NOMO-1 treated with dmso at 0.1 percent for 144 hours (cell line): ENCODE results near the gene KIAA1191.
"Not testable (repeated sequence)": the region's sequence is repeated elsewhere in the genome, so short reads cannot be mapped to it uniquely, and the experiment has no call there.

Experiments used
- DNase-seq: peaks from one replicate; lab custom pipeline; 2025; ENCODE audit not compliant: unreplicated experiment; lab: John Stamatoyannopoulos, UW

Gene KIAA1191, protein sequence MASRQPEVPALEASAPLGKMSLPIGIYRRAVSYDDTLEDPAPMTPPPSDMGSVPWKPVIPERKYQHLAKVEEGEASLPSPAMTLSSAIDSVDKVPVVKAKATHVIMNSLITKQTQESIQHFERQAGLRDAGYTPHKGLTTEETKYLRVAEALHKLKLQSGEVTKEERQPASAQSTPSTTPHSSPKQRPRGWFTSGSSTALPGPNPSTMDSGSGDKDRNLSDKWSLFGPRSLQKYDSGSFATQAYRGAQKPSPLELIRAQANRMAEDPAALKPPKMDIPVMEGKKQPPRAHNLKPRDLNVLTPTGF

DNA sequence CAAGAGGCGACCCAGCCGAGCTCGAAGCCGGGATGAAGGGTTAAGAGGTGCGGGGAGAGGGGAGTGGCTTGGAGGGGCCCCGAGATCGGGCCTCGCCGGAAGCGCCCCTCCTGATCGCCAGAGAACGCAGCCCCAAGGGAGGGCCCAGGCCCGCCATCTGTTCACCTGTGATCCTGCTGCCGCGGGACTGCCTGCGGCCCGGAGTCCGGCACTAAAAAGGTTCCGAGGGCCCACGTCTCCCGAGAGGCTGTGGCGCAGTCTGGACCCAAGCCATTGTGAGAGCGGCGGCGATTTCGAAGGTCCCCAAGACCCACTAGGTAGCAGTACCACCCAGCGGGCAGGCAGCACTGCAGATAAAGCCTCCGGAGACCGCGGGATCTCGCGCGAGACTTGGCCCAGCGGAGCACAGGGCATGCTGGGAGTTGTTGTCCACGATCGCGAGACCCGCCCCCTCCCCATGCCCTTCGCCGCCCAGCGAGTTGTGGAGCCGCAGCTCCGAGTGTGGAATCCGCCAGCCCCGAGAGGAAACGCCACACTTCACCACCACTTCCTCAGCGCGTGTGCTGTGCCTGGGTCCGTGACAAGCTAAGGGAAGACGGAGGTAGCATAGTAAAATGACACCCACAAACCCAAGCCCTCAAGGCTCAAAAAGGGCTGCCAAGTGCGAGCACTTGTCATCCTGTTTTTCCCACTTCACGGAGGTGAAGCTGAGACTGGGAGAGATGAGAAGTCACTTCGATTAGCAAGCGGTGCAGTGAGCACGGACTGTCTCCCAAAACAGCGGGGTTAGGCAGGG, at the start of gene KIAA1191:
KIAA1191 (minus strand) TSS at position 328 of the 796 bp plus-strand sequence. CDS start 2,256 bp downstream, outside the sequence.
- DNase-seq, result peak; percentile 90

DNA sequence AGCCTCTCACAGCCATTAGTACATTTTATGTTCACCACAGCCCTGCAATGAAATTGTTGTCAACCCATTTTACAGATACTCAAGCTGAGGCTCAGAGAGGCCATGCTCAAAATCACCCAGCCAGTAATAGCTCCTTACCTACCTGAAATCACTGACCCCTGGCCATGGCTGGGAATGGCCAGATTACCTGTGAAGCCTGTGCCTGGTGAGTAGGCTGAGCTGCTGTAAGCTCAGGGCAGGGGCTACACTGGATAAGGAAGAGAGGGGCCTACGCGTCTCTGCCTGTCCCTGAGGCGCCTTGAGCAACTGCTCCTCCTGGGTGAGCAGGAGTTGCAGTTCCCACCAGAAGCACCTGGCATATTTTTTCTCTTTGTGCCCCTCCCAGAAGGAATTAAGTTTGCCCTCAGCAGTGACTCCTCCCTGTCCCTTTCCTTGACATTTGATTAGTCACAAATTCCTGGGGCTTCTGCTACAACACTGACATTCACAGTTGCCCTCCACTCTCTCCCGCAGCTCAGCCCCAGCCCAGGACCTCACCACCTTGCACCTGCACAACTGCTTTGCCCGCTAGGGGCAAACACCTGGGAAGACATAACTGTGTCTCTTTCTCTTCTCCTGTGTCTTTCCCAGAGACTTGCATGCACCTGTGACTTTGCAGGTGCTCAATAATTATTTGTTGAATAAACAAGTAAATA, 49.1 kb upstream of the KIAA1191 start:
- no peak for DNase-seq

DNA sequence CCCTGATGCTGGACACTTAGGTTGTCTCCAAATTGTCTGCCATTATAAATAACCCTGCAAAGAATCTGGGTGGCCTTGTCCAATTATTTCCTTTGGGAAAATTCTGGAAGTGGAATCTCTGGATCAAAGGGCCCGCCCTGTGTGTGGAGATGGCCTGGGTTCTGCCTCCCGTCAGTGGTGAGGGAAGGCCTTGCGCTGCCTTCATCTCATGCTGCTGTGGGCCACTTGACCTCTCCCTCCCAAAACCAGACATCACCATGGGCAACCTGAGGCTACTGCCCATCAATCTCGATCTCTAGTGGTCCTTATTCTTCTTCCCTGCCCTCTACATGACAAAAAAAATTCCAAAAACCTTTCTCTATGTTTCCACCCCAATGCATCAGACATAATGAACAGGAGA, 48.2 kb upstream of the KIAA1191 start:
- DNase-seq, result no peak

DNA sequence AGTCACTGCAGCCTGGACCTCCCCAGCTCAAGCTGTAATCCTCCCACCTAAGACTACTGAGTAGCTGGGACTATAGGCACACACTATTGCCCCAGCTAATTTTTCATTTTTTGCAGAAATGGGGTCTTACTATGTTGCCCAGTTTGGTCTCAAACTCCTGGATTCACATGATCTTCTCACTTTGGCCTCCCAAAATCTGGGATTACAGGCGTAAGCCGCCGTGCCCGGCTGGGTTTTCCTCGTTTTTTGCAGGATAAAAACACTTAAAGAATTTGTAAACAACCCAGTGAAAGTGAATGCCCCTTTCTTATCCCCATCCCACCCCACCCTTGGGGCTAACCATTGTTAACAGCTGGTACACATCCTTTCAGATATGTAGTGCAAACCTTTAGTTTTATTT, 47.0 kb upstream of the KIAA1191 start:
- DNase-seq, result no peak

DNA sequence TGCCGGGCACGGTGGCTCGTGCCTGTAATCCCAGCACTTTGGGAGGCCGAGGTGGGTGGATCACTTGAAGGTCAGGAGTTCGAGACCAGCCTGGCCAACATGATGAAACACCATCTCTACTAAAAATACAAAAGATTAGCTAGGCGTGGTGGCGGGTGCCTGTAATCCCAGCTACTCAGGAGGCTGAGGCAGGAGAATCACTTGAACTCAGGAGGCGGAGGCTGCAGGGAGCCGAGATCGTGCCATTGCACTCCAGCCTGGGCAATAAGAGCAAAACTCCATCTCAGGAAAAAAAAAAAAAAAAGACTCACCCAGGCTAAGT, 46.6 kb upstream of the KIAA1191 start:
- not testable (repeated sequence) for DNase-seq

DNA sequence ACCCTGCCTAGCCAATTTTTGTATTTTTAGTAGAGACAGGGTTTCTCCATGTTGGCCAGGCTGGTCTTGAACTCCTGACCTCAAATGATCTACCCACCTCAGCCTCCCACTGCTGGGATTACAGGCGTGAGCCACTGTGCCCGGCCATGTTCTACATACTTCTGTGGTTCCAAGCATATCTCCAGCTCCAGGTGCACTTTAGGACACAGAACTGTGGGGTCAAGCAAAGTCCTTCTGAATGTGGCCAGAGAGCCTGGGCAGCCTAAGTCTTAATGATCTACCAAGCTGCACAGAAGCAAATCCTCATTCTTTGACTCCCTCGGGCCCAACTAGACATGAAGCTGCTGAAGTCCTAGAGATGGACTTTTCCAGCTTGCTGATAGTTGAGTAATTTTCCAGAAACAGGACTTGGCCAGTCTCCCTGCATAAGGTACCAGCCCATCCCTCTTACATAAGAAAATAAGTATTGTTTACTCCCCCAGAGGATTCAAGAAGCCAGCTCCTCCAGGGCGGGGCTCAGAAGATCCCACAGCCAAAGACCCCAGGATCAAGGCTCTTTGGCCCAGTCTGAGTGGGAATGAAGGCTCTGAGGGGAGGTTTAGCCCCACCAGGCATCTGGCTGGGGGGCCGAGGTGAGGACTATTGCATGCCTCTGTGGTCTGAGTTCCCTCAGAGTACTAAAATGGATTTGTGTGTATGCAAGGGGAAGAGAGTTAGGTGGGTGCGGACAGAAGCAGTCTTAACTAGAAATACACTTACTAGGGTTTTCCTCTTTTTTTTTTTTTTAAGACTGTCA, 46.1 kb upstream of the KIAA1191 start:
- no peak for DNase-seq

DNA sequence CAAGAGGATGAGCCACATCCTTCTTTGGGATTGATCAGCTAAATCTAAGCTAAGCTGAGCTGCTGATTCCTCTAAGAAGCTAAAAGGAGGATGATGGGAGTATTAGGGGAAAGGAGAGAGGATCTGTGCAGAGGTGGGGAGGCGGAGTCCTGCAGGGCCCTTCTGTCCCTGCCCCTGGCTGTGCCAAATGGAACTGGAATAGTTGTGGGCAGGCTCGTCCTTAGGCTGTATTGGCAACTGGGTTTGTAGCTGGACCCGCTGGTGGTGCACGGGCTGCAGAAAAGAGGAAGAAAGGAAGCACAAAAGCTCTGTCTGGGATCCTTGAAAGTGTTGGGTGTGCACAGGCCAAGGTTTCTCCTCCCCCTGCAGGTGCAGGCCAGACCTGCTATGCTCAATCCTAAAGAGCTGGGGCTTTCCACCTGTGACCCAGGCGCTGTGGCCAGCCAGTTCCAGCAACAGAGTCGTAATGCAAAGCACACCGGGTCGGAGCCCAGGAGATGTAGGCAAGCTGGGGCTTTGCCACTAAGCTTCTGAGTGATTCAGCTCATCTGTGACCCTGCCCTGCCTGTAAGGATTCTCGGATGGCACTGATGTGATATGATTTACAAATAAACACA, 45.0 kb upstream of the KIAA1191 start:
- DNase-seq, result no peak

DNA sequence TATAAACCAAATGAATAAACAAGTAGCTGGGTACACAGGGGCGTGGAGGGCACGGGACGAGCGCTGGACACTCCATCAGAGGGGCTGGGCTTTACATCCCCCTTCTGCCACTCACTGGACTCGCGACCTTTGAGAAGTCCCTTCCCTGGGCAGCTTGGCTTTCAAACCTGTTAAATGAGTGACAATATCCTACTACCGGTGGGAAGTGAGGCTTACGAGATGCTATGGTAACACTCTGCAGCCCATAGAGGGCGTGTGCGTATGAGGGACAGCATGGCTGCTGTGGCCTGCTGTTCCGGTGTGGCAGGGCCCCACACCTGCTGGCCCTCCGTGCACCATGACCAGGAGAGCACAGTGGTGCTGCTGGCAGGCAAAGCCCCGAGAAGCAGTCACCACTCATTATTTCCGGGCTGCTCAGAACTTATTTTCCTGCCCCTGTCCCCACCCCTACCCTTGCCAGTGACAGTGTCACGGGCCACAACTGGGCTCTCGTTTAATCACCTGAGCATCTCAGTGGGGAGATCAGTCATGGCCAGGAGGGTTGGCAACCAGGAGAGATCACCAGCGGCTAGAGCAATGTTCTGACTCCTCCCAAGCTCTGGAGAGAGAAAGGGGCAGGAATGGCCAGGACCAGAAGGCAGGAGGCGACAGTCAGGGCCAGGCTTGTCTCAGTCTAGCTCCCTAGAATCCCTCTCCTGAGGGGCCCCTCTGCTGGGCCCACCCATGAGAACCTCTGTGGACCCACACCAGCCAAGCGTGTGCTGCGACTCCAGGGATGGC, 44.3 kb upstream of the KIAA1191 start:
- no peak for DNase-seq

DNA sequence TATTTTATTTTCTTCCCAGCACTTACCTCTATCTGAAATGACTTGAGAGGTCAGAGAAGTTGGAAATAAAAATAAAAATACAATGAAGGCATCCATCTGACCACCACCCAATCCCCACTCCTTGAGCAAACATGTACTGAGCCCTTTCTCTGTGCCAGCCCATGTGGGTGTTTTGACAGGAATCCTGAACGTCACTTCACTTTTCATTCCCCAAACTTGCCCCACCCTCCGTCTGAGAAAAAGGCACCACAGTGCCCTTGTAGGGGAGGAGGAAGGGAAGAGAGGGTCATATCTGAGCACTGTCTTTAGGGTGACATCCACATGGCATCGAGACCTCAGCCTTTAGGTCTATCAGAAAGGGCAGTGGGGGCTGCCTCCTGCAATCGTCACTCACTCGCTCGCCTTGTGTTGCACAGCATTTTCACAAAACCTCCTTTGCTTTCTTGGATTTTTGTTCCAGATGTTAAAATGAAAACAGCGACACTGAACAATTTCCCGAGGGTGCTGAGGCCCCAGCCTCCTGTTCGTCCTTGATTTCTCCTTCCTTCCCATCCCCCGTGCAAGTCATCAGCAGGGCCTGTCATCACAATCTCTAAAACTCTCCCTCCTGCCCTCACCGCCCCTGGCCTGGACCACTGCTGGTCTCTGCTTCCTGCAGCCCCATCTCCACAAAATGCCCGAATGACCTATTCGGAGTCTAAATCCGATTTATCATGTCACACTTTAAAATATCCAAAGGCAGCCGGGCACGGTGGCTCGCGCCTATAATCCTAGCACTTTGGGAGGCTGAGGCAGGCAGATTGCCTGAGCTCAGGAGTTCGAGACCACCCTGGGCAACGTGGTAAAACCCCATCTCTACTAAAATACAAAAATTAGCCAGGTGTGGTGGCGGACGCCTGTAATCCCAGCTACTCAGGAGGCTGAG, 40.0 kb upstream of the KIAA1191 start:
- no peak for DNase-seq

DNA sequence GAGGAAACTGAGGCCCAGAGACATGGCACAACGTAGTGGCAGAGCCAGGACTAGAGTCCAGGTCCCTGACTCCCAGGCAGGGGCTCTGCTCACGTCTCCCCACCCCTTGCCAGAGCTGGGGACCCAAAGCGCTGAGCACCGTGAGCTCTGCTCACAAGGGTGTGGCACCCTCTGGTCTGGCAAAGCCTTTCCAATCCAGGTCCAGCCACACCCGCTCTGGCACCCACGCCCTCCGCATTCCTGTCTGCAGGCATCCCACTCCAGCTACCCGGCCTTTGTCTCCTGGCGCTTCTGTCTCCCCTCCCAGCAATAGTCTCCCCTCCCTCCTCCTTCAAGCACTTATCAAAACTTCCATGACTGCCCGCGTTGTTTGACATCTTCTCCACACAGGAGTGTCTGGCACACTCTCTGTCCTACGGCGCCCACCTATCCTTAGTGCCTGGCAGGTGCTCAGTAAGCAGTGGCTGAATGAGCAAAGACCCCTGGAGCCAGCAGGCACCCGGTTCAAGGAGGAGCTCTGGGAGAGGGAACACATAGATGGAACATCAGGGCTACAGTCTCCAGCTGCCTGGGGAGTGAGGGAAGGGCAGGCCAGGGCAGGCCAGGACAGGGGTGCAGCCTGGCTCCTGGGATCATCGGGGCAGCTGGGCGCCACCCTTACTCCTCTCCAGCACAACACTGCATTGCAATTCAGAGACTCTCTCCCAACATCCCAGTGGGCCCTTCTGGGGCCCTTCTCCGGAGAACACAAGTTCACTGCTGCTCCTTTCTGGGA, 39.0 kb upstream of the KIAA1191 start:
- no peak for DNase-seq

DNA sequence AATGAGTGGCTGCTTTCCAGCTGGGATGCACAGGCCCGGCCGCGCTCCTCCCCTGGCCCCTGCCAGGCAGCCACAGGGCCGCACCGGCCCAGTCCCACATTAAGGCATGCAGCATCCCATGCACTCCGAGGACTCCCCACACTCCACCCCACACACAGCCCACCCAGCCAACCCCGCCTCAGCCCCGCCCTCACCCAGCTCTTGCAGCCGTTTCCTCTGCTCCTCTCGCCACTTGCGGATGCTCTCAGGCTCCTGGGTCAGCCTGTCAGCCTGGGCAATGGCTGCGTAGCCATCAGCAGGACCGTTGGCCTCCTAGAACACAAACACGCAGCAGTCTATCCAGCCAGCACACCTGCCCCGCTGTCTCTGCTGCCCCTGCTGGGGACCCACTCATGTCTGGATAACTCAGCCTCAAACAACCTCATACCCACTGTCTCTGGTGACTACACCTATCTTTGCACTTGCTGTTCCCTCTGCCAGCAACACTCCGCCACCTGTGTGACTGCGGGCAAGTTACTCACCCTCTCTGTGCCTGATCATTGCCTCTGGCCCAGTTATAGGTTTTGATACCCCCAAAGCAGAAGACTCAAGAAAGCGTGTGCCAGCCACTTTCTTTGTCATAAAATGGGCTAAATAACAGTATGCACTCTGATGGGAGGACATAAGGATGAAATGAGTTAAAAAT, 36.3 kb upstream of the KIAA1191 start:
- no peak for DNase-seq

DNA sequence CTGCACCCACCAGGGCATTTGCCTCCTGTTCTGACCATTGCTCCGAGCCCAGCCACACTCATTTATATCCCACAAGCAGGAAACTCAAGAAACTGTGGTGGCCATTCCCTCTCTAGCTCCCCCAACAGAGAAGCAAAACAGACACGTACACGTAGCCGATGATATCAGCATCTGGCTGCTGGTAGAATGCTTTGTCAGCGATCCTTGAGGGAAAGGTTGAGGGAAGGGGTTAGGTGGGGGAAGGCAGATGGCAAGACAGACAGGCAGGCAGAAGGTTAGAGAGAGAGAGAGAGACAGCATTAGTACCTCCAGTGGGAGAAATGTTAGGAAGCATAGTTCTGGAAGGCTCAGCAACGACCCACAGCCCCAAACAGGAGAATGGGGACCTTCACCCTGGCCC, 34.8 kb upstream of the KIAA1191 start:
- DNase-seq, result no peak

DNA sequence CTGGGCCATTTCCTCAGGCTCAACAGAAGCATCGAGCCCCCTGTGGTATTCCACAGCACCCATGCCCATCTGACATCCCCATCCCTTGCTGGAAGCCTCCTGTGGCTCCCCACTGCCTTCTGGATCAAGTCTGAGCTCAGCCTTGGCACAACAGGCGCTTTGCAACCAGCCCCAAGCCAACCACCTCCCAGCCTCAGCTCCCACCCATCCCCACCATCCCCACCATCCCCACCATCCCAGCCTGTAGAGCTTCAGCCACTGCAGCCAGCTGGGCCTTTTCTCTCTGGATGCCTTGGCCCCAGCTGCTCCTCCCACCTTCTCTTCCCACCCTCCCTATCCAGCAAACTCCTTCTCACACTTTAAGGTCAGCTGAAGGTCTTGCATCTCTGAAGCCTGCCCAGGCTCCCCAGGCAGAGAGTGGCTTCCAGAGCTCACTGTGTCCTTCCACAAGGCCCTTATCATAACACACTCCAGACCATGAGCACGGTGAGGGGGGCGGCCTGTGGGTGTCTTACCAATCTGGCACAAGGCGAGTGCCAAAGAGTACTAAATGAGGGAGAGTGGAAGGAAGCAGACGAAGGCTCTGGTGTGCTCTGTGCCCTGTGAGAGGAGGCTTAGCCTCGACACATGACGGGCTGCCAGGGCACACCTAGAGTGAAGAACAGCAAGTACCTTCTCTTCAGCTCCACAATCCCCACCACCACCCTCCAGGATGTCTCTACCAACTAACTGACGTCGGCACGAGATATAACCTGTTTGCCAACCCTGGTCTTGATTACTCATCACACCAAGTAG, 33.5 kb upstream of the KIAA1191 start:
- DNase-seq, result no peak

DNA sequence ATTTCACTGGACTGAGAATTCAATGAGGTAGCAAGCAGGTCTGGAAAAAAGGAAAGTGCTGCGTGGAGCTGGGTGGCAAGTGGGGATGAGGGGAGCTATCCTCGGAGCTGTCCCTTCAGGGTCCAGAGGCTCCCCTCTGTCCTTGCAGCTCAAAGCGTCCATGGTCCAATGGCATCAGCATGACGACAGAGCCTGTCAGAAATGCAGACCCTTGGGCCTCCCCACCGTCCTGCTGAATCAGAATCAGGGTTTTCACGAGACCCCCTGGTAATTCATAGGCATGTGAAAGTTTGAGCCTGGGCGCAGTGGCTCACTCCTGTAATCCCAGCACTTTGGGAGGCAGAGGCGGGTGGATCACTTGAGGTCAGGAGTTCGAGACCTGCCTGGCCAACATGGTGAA, 32.5 kb upstream of the KIAA1191 start:
- no peak for DNase-seq

DNA sequence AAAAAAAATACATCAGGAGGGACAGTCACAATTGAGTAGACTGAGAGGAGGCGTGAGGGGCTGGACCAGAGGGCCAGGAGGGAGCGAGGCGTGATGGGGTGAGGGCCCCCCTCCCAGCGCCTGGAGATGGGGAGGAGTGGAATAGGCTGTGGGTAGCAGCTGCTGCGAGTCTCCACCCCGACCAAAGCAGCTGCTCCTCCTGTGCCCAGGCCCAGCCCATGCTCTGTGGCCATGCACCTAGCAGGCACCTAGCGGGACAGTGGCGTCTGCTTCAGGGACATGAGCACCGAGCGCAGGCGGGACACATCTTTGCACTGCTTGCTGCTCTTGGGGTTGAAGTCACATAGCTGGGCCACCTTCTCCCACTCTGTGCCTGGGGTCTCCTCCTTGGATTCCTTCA, 31.0 kb upstream of the KIAA1191 start:
- no peak for DNase-seq

DNA sequence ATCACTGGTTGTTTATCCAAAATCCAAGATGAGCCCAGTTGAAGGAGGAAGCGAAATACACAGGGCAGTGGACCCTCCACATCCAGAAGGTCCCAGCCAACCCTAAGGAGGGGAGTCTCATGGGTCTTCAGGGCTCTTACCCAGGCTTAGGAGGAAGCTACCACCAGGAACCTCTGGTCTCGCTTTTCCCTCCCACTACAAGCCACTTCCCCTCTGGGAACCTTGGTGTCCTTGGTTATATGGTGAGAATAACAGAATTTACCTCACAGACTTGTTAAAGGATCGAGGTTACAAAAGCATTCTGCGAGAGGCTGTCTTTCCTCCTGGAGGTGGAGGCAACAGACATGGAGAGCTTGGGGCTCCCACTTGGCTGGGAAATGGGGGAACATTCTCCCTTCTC, 30.4 kb upstream of the KIAA1191 start:
- no peak for DNase-seq

DNA sequence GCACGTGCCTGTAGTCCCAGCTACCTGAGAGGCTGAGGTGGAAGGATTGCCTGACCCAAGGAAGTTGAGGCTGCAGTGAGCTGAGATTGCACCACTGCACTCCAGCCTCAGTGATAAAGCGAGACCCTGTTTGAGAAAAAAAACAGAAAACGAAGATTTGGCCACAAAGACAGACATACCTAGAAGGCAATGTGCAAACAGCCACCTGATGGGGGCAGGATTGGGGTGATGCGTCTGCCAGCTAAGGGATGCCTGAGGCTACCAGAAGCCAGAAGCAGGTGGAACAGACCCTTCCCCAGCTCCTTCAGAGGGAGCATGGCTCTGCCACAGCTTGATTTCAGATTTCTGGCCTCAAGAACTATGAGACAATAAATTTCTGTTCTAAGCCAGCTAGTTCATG, 29.9 kb upstream of the KIAA1191 start:
- no peak for DNase-seq
